SK-N-SH treated with all-trans-retinoic acid at 6 μM for 48 hours (cell line): ENCODE results near the gene IFT81.

ENCODE experiments used
- BACH2 ChIP-seq: fragments of 250-450 bp; sonication (Bioruptor Pico); IDR thresholded peaks from 2 replicates; pipeline ENCODE4 v1.9.0; 2021; ENCODE audit warnings: mild to moderate bottlenecking, borderline replicate concordance
- CSDC2 ChIP-seq: fragments of 250-450 bp; sonication (Bioruptor Pico); IDR thresholded peaks from 2 replicates; pipeline ENCODE4 v1.5.0; 2020; ENCODE audit warnings: mild to moderate bottlenecking, moderate library complexity
- RARB ChIP-seq: fragments of 250-450 bp; sonication (Bioruptor Pico); IDR thresholded peaks from 2 replicates; pipeline ENCODE4 v1.8.0; 2021; ENCODE audit warnings: mild to moderate bottlenecking, moderate library complexity
- SNAI2 ChIP-seq: fragments of 250-450 bp; sonication (Bioruptor Pico); IDR thresholded peaks from 2 replicates; pipeline ENCODE4 v1.5.0; 2020; ENCODE audit warnings: mild to moderate bottlenecking, moderate library complexity
- TOX ChIP-seq: fragments of 250-450 bp; sonication (Bioruptor Pico); IDR thresholded peaks from 2 replicates; pipeline ENCODE4 v1.8.0; 2021; ENCODE audit warnings: mild to moderate bottlenecking, moderate library complexity, borderline replicate concordance
- ZC3H10 ChIP-seq: fragments of 250-450 bp; sonication (Bioruptor Pico); IDR thresholded peaks from 2 replicates; pipeline ENCODE4 v1.5.1; 2021; ENCODE audit warnings: mild to moderate bottlenecking, moderate library complexity
- ZFP3 ChIP-seq: fragments of 250-450 bp; sonication (Bioruptor Pico); IDR thresholded peaks from 2 replicates; pipeline ENCODE4 v1.5.0; 2020; ENCODE audit warnings: mild to moderate bottlenecking, moderate library complexity
- ZNF565 ChIP-seq: fragments of 450-650 bp; formaldehyde crosslinking; conservative IDR thresholded peaks from 2 replicates; pipeline ENCODE4 v1.5.0; 2020; ENCODE audit warnings: low read depth, mild to moderate bottlenecking, moderate library complexity
- ZNF70 ChIP-seq: fragments of 450-650 bp; formaldehyde crosslinking; IDR thresholded peaks from 2 replicates; pipeline ENCODE4 v1.5.0; 2020; ENCODE audit warnings: mild to moderate bottlenecking, moderate library complexity
- TF ChIP-seq, protein P1 (sequence below): fragments of 250-450 bp; sonication (Bioruptor Pico); IDR thresholded peaks from 2 replicates; pipeline ENCODE4 v1.5.1; 2020; ENCODE audit warnings: low read depth, mild to moderate bottlenecking, moderate library complexity
- TF ChIP-seq, protein P2 (sequence below): fragments of 250-450 bp; sonication (Bioruptor Pico); IDR thresholded peaks from 2 replicates; pipeline ENCODE4 v1.8.0; 2021; ENCODE audit warnings: low read depth, mild to moderate bottlenecking, moderate library complexity, borderline replicate concordance
- TF ChIP-seq, protein P3 (sequence below): fragments of 250-450 bp; sonication (Bioruptor Pico); IDR thresholded peaks from 2 replicates; pipeline ENCODE4 v1.8.0; 2020; ENCODE audit warnings: mild to moderate bottlenecking, moderate library complexity, borderline replicate concordance

DNA sequence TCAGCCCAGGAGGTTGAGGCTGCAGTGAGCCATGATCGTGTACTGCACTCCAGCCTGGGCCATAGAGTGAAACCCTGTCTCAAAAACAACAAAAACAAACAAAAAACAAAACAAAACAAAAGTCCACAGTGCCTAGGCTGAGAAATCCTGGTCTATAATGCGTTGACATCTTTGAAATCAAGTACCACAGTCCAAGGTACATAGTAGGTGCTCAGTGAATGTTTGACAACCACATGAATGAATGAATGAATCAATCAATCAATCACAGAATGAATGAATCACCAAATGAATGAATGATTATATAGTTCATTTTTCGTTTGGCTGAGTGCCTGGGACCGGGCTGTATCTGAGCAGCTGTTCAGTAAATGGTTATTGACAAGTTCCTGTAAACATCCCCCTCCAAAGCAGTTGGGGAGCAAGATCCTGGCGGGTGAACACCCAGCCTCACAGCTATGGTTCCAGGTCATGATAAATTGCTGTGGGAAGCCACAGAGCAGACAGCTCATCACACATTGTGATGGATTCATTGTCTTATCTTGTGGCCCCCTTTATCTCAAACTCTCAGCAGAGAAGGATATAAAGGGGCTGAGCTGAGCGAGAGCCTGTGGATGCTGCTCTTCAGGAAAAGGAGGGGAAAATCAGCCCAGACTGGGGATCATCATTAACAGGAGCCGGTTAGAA is 30.4 kb upstream of the IFT81 start:
- no peak for TF ChIP-seq TOX
- TF ChIP-seq, protein P1, sequence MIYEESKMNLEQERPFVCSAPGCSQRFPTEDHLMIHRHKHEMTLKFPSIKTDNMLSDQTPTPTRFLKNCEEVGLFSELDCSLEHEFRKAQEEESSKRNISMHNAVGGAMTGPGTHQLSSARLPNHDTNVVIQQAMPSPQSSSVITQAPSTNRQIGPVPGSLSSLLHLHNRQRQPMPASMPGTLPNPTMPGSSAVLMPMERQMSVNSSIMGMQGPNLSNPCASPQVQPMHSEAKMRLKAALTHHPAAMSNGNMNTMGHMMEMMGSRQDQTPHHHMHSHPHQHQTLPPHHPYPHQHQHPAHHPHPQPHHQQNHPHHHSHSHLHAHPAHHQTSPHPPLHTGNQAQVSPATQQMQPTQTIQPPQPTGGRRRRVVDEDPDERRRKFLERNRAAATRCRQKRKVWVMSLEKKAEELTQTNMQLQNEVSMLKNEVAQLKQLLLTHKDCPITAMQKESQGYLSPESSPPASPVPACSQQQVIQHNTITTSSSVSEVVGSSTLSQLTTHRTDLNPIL (CRISPR knock-in tag): no peak
- TF ChIP-seq, protein P2, sequence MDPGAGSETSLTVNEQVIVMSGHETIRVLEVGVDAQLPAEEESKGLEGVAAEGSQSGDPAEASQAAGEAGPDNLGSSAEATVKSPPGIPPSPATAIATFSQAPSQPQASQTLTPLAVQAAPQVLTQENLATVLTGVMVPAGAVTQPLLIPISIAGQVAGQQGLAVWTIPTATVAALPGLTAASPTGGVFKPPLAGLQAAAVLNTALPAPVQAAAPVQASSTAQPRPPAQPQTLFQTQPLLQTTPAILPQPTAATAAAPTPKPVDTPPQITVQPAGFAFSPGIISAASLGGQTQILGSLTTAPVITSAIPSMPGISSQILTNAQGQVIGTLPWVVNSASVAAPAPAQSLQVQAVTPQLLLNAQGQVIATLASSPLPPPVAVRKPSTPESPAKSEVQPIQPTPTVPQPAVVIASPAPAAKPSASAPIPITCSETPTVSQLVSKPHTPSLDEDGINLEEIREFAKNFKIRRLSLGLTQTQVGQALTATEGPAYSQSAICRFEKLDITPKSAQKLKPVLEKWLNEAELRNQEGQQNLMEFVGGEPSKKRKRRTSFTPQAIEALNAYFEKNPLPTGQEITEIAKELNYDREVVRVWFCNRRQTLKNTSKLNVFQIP: no peak
- TF ChIP-seq, protein P3, sequence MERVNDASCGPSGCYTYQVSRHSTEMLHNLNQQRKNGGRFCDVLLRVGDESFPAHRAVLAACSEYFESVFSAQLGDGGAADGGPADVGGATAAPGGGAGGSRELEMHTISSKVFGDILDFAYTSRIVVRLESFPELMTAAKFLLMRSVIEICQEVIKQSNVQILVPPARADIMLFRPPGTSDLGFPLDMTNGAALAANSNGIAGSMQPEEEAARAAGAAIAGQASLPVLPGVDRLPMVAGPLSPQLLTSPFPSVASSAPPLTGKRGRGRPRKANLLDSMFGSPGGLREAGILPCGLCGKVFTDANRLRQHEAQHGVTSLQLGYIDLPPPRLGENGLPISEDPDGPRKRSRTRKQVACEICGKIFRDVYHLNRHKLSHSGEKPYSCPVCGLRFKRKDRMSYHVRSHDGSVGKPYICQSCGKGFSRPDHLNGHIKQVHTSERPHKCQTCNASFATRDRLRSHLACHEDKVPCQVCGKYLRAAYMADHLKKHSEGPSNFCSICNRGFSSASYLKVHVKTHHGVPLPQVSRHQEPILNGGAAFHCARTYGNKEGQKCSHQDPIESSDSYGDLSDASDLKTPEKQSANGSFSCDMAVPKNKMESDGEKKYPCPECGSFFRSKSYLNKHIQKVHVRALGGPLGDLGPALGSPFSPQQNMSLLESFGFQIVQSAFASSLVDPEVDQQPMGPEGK (CRISPR knock-in tag): no peak
- TF ChIP-seq RARB (CRISPR knock-in tag): no peak
- no peak for TF ChIP-seq SNAI2
- no peak for TF ChIP-seq ZFP3
- no peak for TF ChIP-seq ZNF70 (CRISPR knock-in tag)
- TF ChIP-seq BACH2: no peak
- TF ChIP-seq ZNF565 (CRISPR knock-in tag): no peak
- no peak for TF ChIP-seq ZC3H10 (CRISPR knock-in tag)
- TF ChIP-seq CSDC2 (CRISPR knock-in tag): no peak
